GM12874 (cell line): Measurements from ENCODE around the gene RCN2.

Experiments used
- CTCF ChIP-seq: IDR thresholded peaks from 2 replicates; pipeline ENCODE4 v1.5.1; 2011; ENCODE audit warnings: low read depth, mild to moderate bottlenecking, control low read depth, low read length, moderate library complexity; ENCODE audit not compliant: insufficient read depth

Gene RCN2

DNA sequence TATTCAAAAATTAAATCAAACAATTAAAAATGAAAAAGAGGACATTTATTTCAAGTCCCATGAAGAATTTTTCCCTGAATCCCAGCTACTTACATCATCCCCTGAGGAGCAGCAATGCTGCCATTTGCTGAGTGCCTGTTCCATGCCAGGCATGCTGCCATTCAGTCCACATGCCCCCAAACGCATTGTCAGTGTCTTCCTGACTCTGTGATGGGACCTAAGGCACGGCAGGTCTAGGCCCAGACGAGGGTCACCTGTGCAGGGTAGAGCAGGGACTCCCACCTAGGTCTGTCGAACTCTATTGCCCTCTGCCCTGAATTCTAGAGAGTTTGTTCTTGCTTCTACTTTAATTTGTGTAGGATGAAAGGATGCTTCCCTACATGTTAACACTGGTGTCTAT is 70.4 kb downstream of the RCN2 start:
- TF ChIP-seq CTCF = no peak

DNA sequence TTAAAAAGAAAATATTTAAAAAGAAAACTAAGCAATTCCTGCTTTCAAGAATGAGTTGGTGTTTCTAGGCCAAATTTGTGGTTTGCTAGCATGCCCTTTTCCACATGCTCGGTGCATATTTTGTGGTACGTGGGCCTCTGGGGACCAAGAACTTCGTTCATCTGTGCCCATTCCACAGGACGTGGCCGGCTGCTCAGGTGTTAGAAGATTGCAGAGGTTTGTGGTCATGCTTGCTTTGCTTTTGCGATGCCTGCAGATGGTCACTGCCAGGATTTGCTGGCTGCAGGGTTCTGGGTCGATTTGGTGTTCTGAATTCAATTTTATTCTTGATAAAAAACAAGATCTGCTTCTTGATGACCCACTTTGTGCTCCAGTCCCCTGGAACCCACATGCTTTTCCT is 70.9 kb downstream of the RCN2 start:
- TF ChIP-seq CTCF = no peak

DNA sequence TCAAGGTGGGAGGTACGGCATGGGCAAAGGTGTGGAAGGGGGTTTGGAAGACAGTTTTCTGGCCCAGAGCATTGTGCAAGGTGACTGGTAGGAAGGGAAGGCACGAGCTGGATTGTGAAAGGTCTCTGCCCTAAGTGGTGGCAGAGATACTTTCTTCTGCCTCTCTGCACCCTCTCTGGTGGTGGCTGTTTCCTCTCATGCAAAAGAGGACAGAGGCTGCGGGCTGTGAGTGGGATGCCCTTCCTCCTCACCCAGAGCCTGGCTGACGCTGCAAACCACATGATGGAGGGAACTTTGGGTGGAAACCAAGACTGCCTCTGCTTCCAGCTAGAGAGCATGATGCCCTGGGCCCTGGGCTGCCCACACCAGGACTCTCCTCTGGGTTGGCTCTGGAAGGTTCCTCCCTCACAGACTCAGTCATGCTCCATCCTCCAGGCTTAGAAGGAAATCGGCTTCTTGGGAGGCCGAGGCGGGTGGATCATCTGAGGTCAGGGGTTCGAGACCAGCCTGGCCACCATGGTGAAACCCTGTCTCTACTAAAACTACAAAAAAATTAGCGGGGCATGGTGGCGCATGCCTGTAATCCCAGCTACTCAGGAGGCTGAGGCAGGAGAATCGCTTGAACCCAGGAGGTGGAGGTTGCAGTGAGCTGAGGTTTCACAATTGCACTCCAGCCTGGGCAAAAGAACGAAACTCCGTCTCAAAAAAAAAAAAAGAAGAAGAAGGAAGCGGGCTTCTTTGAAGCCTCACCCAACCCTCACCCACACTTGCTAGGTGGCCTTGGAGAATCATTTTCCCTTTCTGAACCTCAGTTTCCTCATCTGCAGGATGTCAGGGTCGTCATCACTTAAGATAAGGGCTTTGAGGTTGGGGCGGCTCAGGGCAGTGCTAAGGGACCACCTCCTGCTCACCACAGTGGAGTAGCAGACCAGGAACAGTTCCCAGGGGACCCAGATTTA is 71.7 kb downstream of the RCN2 start:
- TF ChIP-seq CTCF = no peak
